GM23338 (cell line): Measurements from ENCODE around the gene ZBTB8A. TPM values are rescaled to one million over a fixed set of nuclear protein-coding genes. Genes with fewer than 3 reads are reported as not detected.

Source experiments
- ATAC-seq: fragments of 200-7000 bp; cut with Tn5 transposase; 3 replicates; pipeline ENCODE4 v1.9.1; 2020
- DNase-seq: peaks from one replicate; pipeline ENCODE4 v3.0.0-alpha.2; 2015; ENCODE audit warnings: low spot score
- H2AFZ ChIP-seq: fragments of 200-600 bp; sonication (generic); 2 replicates; pipeline ENCODE4 v1.8.0; 2016; ENCODE audit warnings: antibody characterized with exemption, mild to moderate bottlenecking, moderate library complexity
- H3F3A ChIP-seq: fragments of 200-600 bp; sonication (generic); replicated peaks from 2 replicates; pipeline ENCODE4 v1.8.0; 2017; ENCODE audit warnings: antibody characterized with exemption, mixed run types, low read depth
- H3K27ac ChIP-seq: fragments of 200-600 bp; sonication (generic); 2 replicates; pipeline ENCODE4 v1.6.1; 2016; ENCODE audit warnings: low read depth
- H3K27me3 ChIP-seq: fragments of 200-600 bp; sonication (generic); 2 replicates; pipeline ENCODE4 v1.8.0; 2016; ENCODE audit warnings: mild to moderate bottlenecking, mixed run types, moderate library complexity; ENCODE audit not compliant: insufficient read depth
- H3K36me3 ChIP-seq: fragments of 200-600 bp; sonication (generic); 2 replicates; pipeline ENCODE4 v1.8.0; 2016; ENCODE audit warnings: mild to moderate bottlenecking; ENCODE audit not compliant: insufficient read depth
- H3K4me1 ChIP-seq: fragments of 200-600 bp; sonication (generic); 2 replicates; pipeline ENCODE4 v1.8.0; 2016; ENCODE audit warnings: mild to moderate bottlenecking, moderate library complexity; ENCODE audit not compliant: insufficient read depth
- H3K4me2 ChIP-seq: fragments of 200-600 bp; sonication (generic); 2 replicates; pipeline ENCODE4 v1.7.1; 2017; ENCODE audit warnings: mixed run types
- H3K4me3 ChIP-seq: fragments of 200-600 bp; sonication (generic); 2 replicates; pipeline ENCODE4 v1.6.1; 2016; ENCODE audit warnings: mixed run types
- H3K79me2 ChIP-seq: fragments of 200-600 bp; sonication (generic); replicated peaks from 2 replicates; pipeline ENCODE4 v1.8.0; 2017; ENCODE audit warnings: mild to moderate bottlenecking; ENCODE audit not compliant: insufficient read depth
- H3K9me2 ChIP-seq: fragments of 200-600 bp; sonication (generic); 2 replicates; pipeline ENCODE4 v1.8.0; 2017; ENCODE audit not compliant: insufficient read depth
- H4K20me1 ChIP-seq: fragments of 200-600 bp; sonication (generic); replicated peaks from 2 replicates; pipeline ENCODE4 v1.8.0; 2017; ENCODE audit warnings: mild to moderate bottlenecking; ENCODE audit not compliant: insufficient read depth
- H3K27ac Mint-ChIP-seq: 2 replicates; pipeline ENCODE4 v1.8.0; 2020; ENCODE audit warnings: inconsistent platforms, mild to moderate bottlenecking, moderate library complexity, mixed read lengths
- H3K27me3 Mint-ChIP-seq: 3 replicates; pipeline ENCODE4 v1.8.0; 2022; ENCODE audit warnings: low read depth, mild to moderate bottlenecking, moderate library complexity, mixed read lengths, inconsistent platforms; ENCODE audit not compliant: insufficient read depth, poor library complexity
- H3K36me3 Mint-ChIP-seq: 3 replicates; pipeline ENCODE4 v1.8.0; 2021; ENCODE audit warnings: low read depth, mild to moderate bottlenecking, inconsistent platforms, moderate library complexity, mixed read lengths
- H3K4me1 Mint-ChIP-seq: 3 replicates; pipeline ENCODE4 v1.8.0; 2020; ENCODE audit warnings: mild to moderate bottlenecking, inconsistent platforms, mixed read lengths
- H3K4me3 Mint-ChIP-seq: 3 replicates; pipeline ENCODE4 v1.8.0; 2021; ENCODE audit warnings: moderate library complexity, mild to moderate bottlenecking, inconsistent platforms, mixed read lengths
- H3K9me3 Mint-ChIP-seq: 3 replicates; pipeline ENCODE4 v1.8.0; 2020; ENCODE audit warnings: moderate library complexity, mild to moderate bottlenecking, inconsistent platforms, mixed read lengths
- CTCF ChIP-seq, 2 experiments: fragments of 200-600 bp in 1 of 2; sonication (generic) in 1 of 2; conservative IDR thresholded peaks; 2 replicates each; pipeline versions ENCODE4 v1.5.1 to v1.6.1; 2016 to 2017; ENCODE audit warnings: antibody characterized with exemption in 2 of 2, low read depth in 2 of 2, mild to moderate bottlenecking in 2 of 2, moderate library complexity in 1 of 2
- ETS1 ChIP-seq: IDR thresholded peaks from 2 replicates; pipeline ENCODE4 v1.6.1; 2016; ENCODE audit warnings: antibody characterized with exemption
- EZH2phosphoT487 ChIP-seq: fragments of 200-600 bp; sonication (generic); IDR thresholded peaks from one replicate; pipeline ENCODE4 v1.8.1; 2018; ENCODE audit warnings: antibody characterized with exemption; ENCODE audit not compliant: unreplicated experiment
- JUNB ChIP-seq: IDR thresholded peaks from one replicate; pipeline ENCODE4 v1.6.1; 2016; ENCODE audit warnings: antibody characterized with exemption; ENCODE audit not compliant: unreplicated experiment
- NANOG ChIP-seq: IDR thresholded peaks from 2 replicates; pipeline ENCODE4 v1.6.1; 2016; ENCODE audit warnings: antibody characterized with exemption, borderline replicate concordance
- POLR2AphosphoS5 ChIP-seq: IDR thresholded peaks from 2 replicates; pipeline ENCODE4 v1.6.1; 2016; ENCODE audit warnings: antibody characterized with exemption, low read depth
- REST ChIP-seq: IDR thresholded peaks from one replicate; pipeline ENCODE4 v1.6.1; 2018; ENCODE audit warnings: antibody characterized with exemption; ENCODE audit not compliant: unreplicated experiment
- STAT1 ChIP-seq: IDR thresholded peaks from one replicate; pipeline ENCODE4 v1.6.1; 2016; ENCODE audit warnings: antibody characterized with exemption; ENCODE audit not compliant: unreplicated experiment
- ZNF114 ChIP-seq: fragments of 250-450 bp; sonication (Bioruptor Pico); IDR thresholded peaks from 2 replicates; pipeline ENCODE4 v1.5.0; 2020; ENCODE audit warnings: mild to moderate bottlenecking, moderate library complexity
- ZNF331 ChIP-seq: fragments of 250-450 bp; sonication (Bioruptor Pico); IDR thresholded peaks from 2 replicates; pipeline ENCODE4 v1.5.0; 2020; ENCODE audit warnings: low read depth, mild to moderate bottlenecking, moderate library complexity
- polyA plus RNA-seq: library from polyadenylated mRNA; unstranded; fragments of >200 nt; fragmentation: Nextera tagmentation; extraction: Ambion mirVana; gene quantifications from 2 replicates; pipeline ENCODE4 v1.2.1, GENCODE V29; 2016
- total RNA-seq: library from RNA; depleted of rRNA; stranded (reverse); fragments of >200 nt; shearing (Covaris generic); gene quantifications from 2 replicates; pipeline ENCODE4 v1.2.3, GENCODE V29; 2014

ZBTB8A gene
- total and polyA plus RNA-seq, 2 experiments from 2014 or later, result 6.1 to 8.4 TPM

DNA sequence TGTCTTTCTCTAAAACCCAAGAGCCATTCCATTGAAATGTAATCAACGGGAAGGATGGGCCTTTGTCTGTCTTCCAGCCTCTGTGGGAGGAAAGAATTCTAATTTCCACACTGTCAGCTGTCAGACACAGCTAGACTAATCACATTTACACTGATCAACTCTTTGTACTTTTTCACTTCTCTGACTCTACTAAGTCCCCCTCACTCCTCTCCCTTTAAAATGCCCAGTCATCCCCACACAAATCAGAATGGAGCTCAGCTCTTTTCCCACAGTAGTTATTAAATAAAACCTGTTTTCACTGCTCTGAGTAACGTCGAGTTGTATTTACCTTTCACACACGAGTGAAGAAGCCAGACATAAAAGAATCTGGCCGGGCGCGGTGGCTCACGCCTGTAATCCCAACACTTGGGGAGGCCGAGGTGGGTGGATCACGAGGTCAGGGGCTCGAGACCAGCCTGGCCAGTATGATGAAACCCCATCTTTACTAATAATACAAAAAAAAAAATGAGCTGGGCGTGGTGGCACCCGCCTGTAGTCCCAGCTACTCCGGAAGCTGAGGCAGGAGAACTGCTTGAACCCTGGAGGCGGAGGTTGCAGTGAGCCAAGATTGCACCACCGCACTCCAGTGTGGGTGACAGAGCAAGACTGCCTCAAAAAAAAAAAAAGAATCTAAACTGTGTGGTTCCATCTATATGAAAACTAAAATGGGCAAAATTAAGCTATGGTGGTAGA, 97.9 kb downstream of the ZBTB8A start (continued):
- no peak for TF ChIP-seq NANOG
- TF ChIP-seq REST, result no peak
- TF ChIP-seq ZNF331 (CRISPR knock-in tag), result no peak
- TF ChIP-seq STAT1, result no peak

GRCh38 chr1:32639489-32640075, 100.4 kb downstream of the ZBTB8A start:
- no peak for ATAC-seq
- Histone ChIP-seq H2AFZ (no peak overlapping the region), H3K4me3 (no peak overlapping the region), H3F3A (peaks cover 22% of the 10 kb centered on the region; the same call in 1 of the 2 replicates), H3K9me2 (no peaks in the 10 kb centered on the region), H3K4me2 (no peak overlapping the region), H3K27me3 (no peaks in the 10 kb centered on the region), H4K20me1 (peaks cover 9% of the 10 kb centered on the region), H3K27ac (peak overlapping the region; percentile 11; the same call in 1 of the 2 replicates), H3K79me2 (peaks cover 85% of the 10 kb centered on the region), H3K36me3 (no peaks in the 10 kb centered on the region), H3K4me1 (peaks cover 34% of the 10 kb centered on the region)
- H3K27ac Mint-ChIP-seq, result no peak overlapping the region
- H3K36me3 Mint-ChIP-seq, result peaks cover 7% of the 10 kb centered on the region
- no peaks in the 10 kb centered on the region for H3K9me3 Mint-ChIP-seq
- no peak for DNase-seq
- H3K27me3 Mint-ChIP-seq, result peaks cover 11% of the 10 kb centered on the region
- no peak overlapping the region for H3K4me3 Mint-ChIP-seq
- H3K4me1 Mint-ChIP-seq, result peaks cover 31% of the 10 kb centered on the region
- no peak for TF ChIP-seq STAT1
- TF ChIP-seq POLR2AphosphoS5, result no peak
- TF ChIP-seq EZH2phosphoT487, result no peak
- TF ChIP-seq ZNF331 (CRISPR knock-in tag), result no peak
- no peak for TF ChIP-seq ETS1
- no peak for TF ChIP-seq NANOG
- no peak for TF ChIP-seq ZNF114 (CRISPR knock-in tag)
- no peak for TF ChIP-seq JUNB
- no peak for TF ChIP-seq CTCF (conservative IDR thresholded peaks at IDR 0.05; ENCODE audit: low read depth in 2 of 2)
- TF ChIP-seq REST, result no peak
